IPS-20b (cell line): ENCODE results near the gene IGSF21.

Experiments
- H3K27ac ChIP-seq: one replicate; pipeline ENCODE4 v1.5.1; 2013; ENCODE audit warnings: low read length
- H3K27me3 ChIP-seq: 2 replicates; pipeline ENCODE4 v1.6.1; 2013; ENCODE audit warnings: mild to moderate bottlenecking, low read length, inconsistent platforms; ENCODE audit not compliant: insufficient read depth
- H3K36me3 ChIP-seq: 2 replicates; pipeline ENCODE4 v1.6.1; 2013; ENCODE audit warnings: low read depth, mild to moderate bottlenecking, inconsistent platforms, low read length, moderate library complexity; ENCODE audit not compliant: insufficient read depth
- H3K4me1 ChIP-seq: 2 replicates; pipeline ENCODE4 v1.6.1; 2013; ENCODE audit warnings: mild to moderate bottlenecking, control low read depth, inconsistent platforms, low read length, moderate library complexity; ENCODE audit not compliant: insufficient read depth
- H3K4me3 ChIP-seq: 2 replicates; pipeline ENCODE4 v1.5.1; 2013; ENCODE audit warnings: mild to moderate bottlenecking, low read length, inconsistent platforms
- H3K9ac ChIP-seq: 2 replicates; pipeline ENCODE4 v1.6.1; 2013; ENCODE audit warnings: low read depth, mild to moderate bottlenecking, inconsistent platforms, low read length, moderate library complexity
- H3K9me3 ChIP-seq: 2 replicates; pipeline ENCODE4 v1.6.1; 2013; ENCODE audit warnings: mild to moderate bottlenecking, low read depth, low read length, inconsistent platforms; ENCODE audit not compliant: insufficient read depth

Gene IGSF21

GRCh38 chr1:18111605-18112297 is 4.2 kb downstream of the IGSF21 start:
- no peak overlapping the region for H3K9ac ChIP-seq
- no peaks in the 10 kb centered on the region for H3K9me3 ChIP-seq
- H3K4me3 ChIP-seq, result peak overlapping the region; percentile 67; the same call in 1 of the 2 replicates
- peaks cover 89% of the 10 kb centered on the region for H3K27me3 ChIP-seq
- H3K36me3 ChIP-seq, result no peaks in the 10 kb centered on the region
- H3K27ac ChIP-seq, result no peak overlapping the region
- peaks cover 14% of the 10 kb centered on the region for H3K4me1 ChIP-seq

GRCh38 chr1:18112611-18113010 is 5.0 kb downstream of the IGSF21 start:
- Histone ChIP-seq H3K27me3 (peaks cover 82% of the 10 kb centered on the region), H3K9ac (no peak overlapping the region), H3K36me3 (no peaks in the 10 kb centered on the region), H3K4me1 (peaks cover 9% of the 10 kb centered on the region; the same call in 1 of the 2 replicates), H3K4me3 (no peak overlapping the region), H3K27ac (no peak overlapping the region), H3K9me3 (no peaks in the 10 kb centered on the region)

- peaks cover 62% of the 10 kb centered on the region for H3K27me3 ChIP-seq
- H3K27ac ChIP-seq, result no peak overlapping the region
- H3K36me3 ChIP-seq, result no peaks in the 10 kb centered on the region
- no peak overlapping the region for H3K4me3 ChIP-seq
- no peaks in the 10 kb centered on the region for H3K9me3 ChIP-seq
- H3K4me1 ChIP-seq, result peaks cover 5% of the 10 kb centered on the region; the same call in 1 of the 2 replicates
- no peak overlapping the region for H3K9ac ChIP-seq
These were observed 7.3 kb downstream of the IGSF21 start for GRCh38 chr1:18114726-18115410.

- Histone ChIP-seq H3K4me1 (peaks cover 3% of the 10 kb centered on the region; the same call in 1 of the 2 replicates), H3K36me3 (no peaks in the 10 kb centered on the region), H3K27me3 (peaks cover 43% of the 10 kb centered on the region), H3K4me3 (no peak overlapping the region), H3K27ac (no peak overlapping the region), H3K9ac (no peak overlapping the region), H3K9me3 (no peaks in the 10 kb centered on the region)
These were observed 9.2 kb downstream of the IGSF21 start for GRCh38 chr1:18116777-18117176.

- Histone ChIP-seq H3K4me3 (no peak overlapping the region), H3K27me3 (peaks cover 30% of the 10 kb centered on the region), H3K9ac (no peak overlapping the region), H3K4me1 (peaks cover 3% of the 10 kb centered on the region; the same call in 1 of the 2 replicates), H3K27ac (no peak overlapping the region), H3K9me3 (no peaks in the 10 kb centered on the region), H3K36me3 (no peaks in the 10 kb centered on the region)
These were observed 10.5 kb downstream of the IGSF21 start for GRCh38 chr1:18118078-18118477.

- Histone ChIP-seq H3K4me3 (no peak overlapping the region), H3K4me1 (peaks cover 3% of the 10 kb centered on the region; the same call in 1 of the 2 replicates), H3K27ac (no peak overlapping the region), H3K9me3 (no peaks in the 10 kb centered on the region), H3K36me3 (no peaks in the 10 kb centered on the region), H3K27me3 (peaks cover 27% of the 10 kb centered on the region), H3K9ac (no peak overlapping the region)
These were observed 10.9 kb downstream of the IGSF21 start for GRCh38 chr1:18118491-18118890.

GRCh38 chr1:18119289-18119688 is 11.7 kb downstream of the IGSF21 start:
- no peaks in the 10 kb centered on the region for H3K9me3 ChIP-seq
- H3K4me3 ChIP-seq, result no peak overlapping the region
- peaks cover 3% of the 10 kb centered on the region; the same call in 1 of the 2 replicates for H3K4me1 ChIP-seq
- H3K36me3 ChIP-seq, result no peaks in the 10 kb centered on the region
- no peak overlapping the region for H3K9ac ChIP-seq
- H3K27me3 ChIP-seq, result peaks cover 19% of the 10 kb centered on the region
- no peak overlapping the region for H3K27ac ChIP-seq

- Histone ChIP-seq H3K27me3 (peaks cover 13% of the 10 kb centered on the region), H3K36me3 (no peaks in the 10 kb centered on the region), H3K9me3 (no peaks in the 10 kb centered on the region), H3K27ac (no peak overlapping the region), H3K4me3 (no peak overlapping the region), H3K4me1 (peaks cover 3% of the 10 kb centered on the region; the same call in 1 of the 2 replicates), H3K9ac (no peak overlapping the region)
These were observed 12.3 kb downstream of the IGSF21 start for GRCh38 chr1:18119771-18120377.

GRCh38 chr1:18120638-18121037 is 13.0 kb downstream of the IGSF21 start:
- no peak overlapping the region for H3K4me3 ChIP-seq
- peaks cover 3% of the 10 kb centered on the region; the same call in 1 of the 2 replicates for H3K4me1 ChIP-seq
- no peak overlapping the region for H3K27ac ChIP-seq
- H3K9ac ChIP-seq, result no peak overlapping the region
- no peaks in the 10 kb centered on the region for H3K9me3 ChIP-seq
- no peaks in the 10 kb centered on the region for H3K36me3 ChIP-seq
- peaks cover 6% of the 10 kb centered on the region; the same call in 1 of the 2 replicates for H3K27me3 ChIP-seq

- Histone ChIP-seq H3K9me3 (no peaks in the 10 kb centered on the region), H3K27ac (no peak overlapping the region), H3K9ac (no peak overlapping the region), H3K27me3 (peaks cover 2% of the 10 kb centered on the region; the same call in 1 of the 2 replicates), H3K4me3 (no peak overlapping the region), H3K4me1 (peaks cover 3% of the 10 kb centered on the region; the same call in 1 of the 2 replicates), H3K36me3 (no peaks in the 10 kb centered on the region)
These were observed 13.6 kb downstream of the IGSF21 start for GRCh38 chr1:18121072-18121820.

GRCh38 chr1:18123467-18123992 is 15.9 kb downstream of the IGSF21 start:
- Histone ChIP-seq H3K27me3 (no peaks in the 10 kb centered on the region; the same call in 1 of the 2 replicates), H3K9me3 (no peaks in the 10 kb centered on the region), H3K4me3 (no peak overlapping the region), H3K27ac (no peak overlapping the region), H3K4me1 (peaks cover 3% of the 10 kb centered on the region; the same call in 1 of the 2 replicates), H3K36me3 (no peaks in the 10 kb centered on the region), H3K9ac (no peak overlapping the region)
